Tibial nerve (tissue), 4 donors: ENCODE data around the gene YIPF2.

ENCODE experiments used
- CTCF ChIP-seq, 5 experiments: fragments of 200-600 bp in 3 of 5; fragments of 450-650 bp in 2 of 5; sonication (generic) in 3 of 5; IDR thresholded peaks; one replicate each; pipeline ENCODE4 v1.5.1; 2016 to 2019; ENCODE audit warnings: antibody characterized with exemption in 5 of 5, mild to moderate bottlenecking in 3 of 5, moderate library complexity in 2 of 5
- EP300 ChIP-seq, 2 donors: sonication (generic); formaldehyde crosslinking; IDR thresholded peaks; one replicate each; pipeline ENCODE4 v1.6.1; 2017; ENCODE audit warnings: antibody characterized with exemption in 2 of 2, mild to moderate bottlenecking in 1 of 2

- TF ChIP-seq CTCF (IDR thresholded peaks at IDR 0.05) (no peak), EP300 (IDR thresholded peaks at IDR 0.05) (no peak)
These were observed 20.0 kb downstream of the YIPF2 start for GRCh38 chr19:10908380-10908960.
